CD4-positive, alpha-beta T cell treated with Interleukin-4 for 4 hours (primary cell): Measurements from ENCODE around the gene CES2.
"Not testable (repeated sequence)": the region's sequence is repeated elsewhere in the genome, so short reads cannot be mapped to it uniquely, and the experiment has no call there.

Experiments
- DNase-seq: peaks from one replicate; pipeline ENCODE4 v3.0.0-alpha.2; 2020

CES2 gene

GRCh38 chr16:66983033-66983432 is 47.7 kb downstream of the CES2 start:
- DNase-seq: no peak

GRCh38 chr16:66984892-66985311 is 49.6 kb downstream of the CES2 start:
- DNase-seq: peak; percentile 60

GRCh38 chr16:66986559-66986958 is 51.2 kb downstream of the CES2 start:
- no peak for DNase-seq

DNA sequence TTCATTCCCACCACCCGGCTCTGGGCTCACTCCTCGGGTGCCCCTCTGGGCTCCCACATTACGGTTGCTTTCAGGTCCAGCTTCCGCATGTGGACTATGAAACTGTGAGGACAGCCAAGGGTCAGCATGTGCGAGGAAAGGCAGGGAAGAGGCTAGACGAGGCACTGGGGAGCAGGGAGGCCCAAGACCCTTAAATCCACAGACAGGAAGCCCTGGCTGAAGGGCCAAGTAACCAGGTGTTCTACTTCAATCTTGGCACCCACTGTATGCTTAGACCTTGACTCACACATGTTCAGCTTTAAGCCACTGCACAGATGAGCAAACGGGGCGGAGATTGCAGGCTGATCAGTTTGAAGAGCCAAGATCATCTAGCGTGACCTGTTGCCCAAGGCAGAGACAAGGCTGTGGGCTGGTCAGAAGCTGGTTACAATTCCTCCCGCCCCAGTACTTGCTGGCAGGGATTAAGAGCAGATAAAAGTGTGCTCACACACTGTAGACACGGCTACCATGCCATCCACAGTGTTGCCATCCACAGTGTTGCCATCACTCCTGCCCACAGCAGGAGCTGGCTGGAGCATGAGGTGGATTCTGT is 53.0 kb downstream of the CES2 start, which contains the start of gene CES4A:
Gene CES4A, plus strand, starts transcription at position 393 of the 592 bp plus-strand sequence. Its CDS starts 184 bp downstream, at position 577.
- no peak for DNase-seq

DNA sequence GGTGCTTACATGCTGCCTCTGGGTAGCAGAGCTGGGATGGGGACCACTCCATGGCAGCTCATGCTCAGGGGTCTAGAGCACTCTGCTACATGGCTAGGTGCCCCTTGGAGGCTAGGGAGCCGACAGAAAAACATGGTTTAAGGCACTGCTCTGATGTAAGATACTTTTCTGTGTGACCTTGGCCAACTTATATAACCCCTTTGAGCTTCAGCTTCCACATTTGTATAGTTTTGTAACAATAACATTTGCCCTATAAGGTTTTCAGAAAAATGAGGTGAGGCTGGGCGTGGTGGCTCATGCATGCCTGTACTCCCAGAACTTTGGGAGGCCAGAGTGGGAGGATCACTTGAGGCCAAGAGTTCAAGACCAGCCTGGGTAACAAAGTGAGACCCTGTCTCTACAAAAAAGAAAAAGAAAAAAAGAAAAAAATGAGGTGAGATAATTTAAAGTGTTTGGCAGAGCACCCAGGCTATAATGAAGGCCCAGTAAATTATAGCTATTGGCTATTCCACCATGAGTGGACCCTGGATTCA is 56.3 kb downstream of the CES2 start:
- DNase-seq: no peak

- DNase-seq: not testable (repeated sequence)
Observed at GRCh38 chr16:66993558-66993957, 58.2 kb downstream of the CES2 start.
